Right lobe of liver (tissue), 6 donors: ENCODE measurements around the gene SLC30A2. TPM values are rescaled to one million over a fixed set of nuclear protein-coding genes. Genes with fewer than 3 reads are reported as not detected.

Experiments used
- ATAC-seq, 4 donors: fragments of 200-7000 bp; cut with Tn5 transposase; one replicate each; pipeline ENCODE4 v1.9.1; 2020; ENCODE audit warnings: mild to moderate bottlenecking in 4 of 4, moderate library complexity in 4 of 4
- DNase-seq, 3 donors: peaks; one replicate each; pipeline ENCODE4 v3.0.0-alpha.2; 2020
- H3K27ac ChIP-seq, 3 donors: fragments of 200-600 bp; one replicate each; pipeline ENCODE4 v1.8.0; 2022
- H3K27me3 ChIP-seq, 2 donors: fragments of 200-600 bp; one replicate each; pipeline ENCODE4 v1.8.0; 2022
- H3K36me3 ChIP-seq, 4 donors: fragments of 200-600 bp; sonication (generic) in 1 of 4; one replicate each; pipeline versions ENCODE4 v1.5.1 to v1.8.0; 2017 to 2022; ENCODE audit warnings: control low read depth in 1 of 4
- H3K4me1 ChIP-seq, 4 donors: fragments of 200-600 bp; sonication (generic) in 1 of 4; one replicate each; pipeline versions ENCODE4 v1.5.1 to v1.8.0; 2017 to 2022; ENCODE audit warnings: control low read depth in 1 of 4
- H3K4me3 ChIP-seq, 3 donors: fragments of 200-600 bp; one replicate each; pipeline ENCODE4 v1.8.0; 2022
- H3K9me3 ChIP-seq, 4 donors: fragments of 200-600 bp; sonication (generic) in 1 of 4; one replicate each; pipeline versions ENCODE4 v1.5.1 to v1.8.0; 2017 to 2022; ENCODE audit warnings: control low read depth in 1 of 4
- POLR2A ChIP-seq: fragments of 450-650 bp; IDR thresholded peaks from one replicate; pipeline ENCODE4 v1.6.1; 2017; ENCODE audit warnings: antibody characterized with exemption, mild to moderate bottlenecking
- WGBS: methylation state at CpG from one replicate; pipeline ENCODE4 v1.1.6; 2018; ENCODE audit warnings: low coverage, low lambda C conversion rate; ENCODE audit not compliant: insufficient coverage; ENCODE audit errors: missing lambda C conversion rate; 5-methylcytosine and 5-hydroxymethylcytosine counted together
- intact Hi-C, 2 donors: fragments of 100-400 bp; cut with DNase I; formaldehyde crosslinking; loops; one replicate each; pipeline versions ENCODE4 v1.11.2 to v1.14.1; 2022
- total RNA-seq, 6 experiments: library from RNA; depleted of rRNA in 2 of 6; stranded (reverse); fragments of >200 nt in 2 of 6; fragmentation: NEBNext Ultra II Directional in 3 of 6; extraction: Animal tissue kit (Norgen Biotek cat#: 25700) in 3 of 6; gene quantifications; one replicate each; pipeline versions ENCODE4 v1.1.0 to v1.2.4, GENCODE V29; 2016 to 2023
- TF ChIP-seq, protein P1 (sequence below), 4 donors: fragments of 200-600 bp in 3 of 4; fragments of 450-650 bp in 1 of 4; IDR thresholded peaks; one replicate each; pipeline versions ENCODE4 v1.5.1 to v1.8.0; 2016 to 2022; ENCODE audit warnings: antibody characterized with exemption in 4 of 4, mild to moderate bottlenecking in 2 of 4
- donor health status: DM: no; HTN: yes; CAD: no.
- donor health status: DM: no; HTN: no; CAD: no.
- donor health status: DM: no; HTN: no; CAD: no.
- donor health status: DM: no; HTN: yes; CAD: no.
- donor health status: DM: no; HTN: yes; CAD: no.

Gene SLC30A2
- total RNA-seq, 6 experiments from 2014 or later, result 0.07 to 0.31 (median 0.22) TPM; not detected in 1

DNA sequence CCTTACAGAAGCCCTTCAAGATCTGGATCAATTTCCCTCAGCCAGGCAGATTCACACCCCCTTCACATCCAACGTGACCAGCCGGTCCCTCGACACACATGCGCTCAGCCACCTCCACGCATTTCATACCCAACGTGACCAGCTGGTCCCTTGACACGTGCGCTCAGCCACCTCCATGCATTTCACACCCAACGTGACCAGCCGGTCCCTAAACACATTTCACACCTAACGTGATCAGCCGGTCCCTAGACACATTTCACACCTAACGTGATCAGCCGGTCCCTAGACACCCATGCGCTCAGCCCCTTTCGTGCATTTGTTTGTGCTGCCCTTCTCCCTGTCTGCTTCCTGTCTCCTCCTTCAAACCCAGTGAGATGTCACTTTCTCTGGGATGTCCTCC is 39.2 kb downstream of the SLC30A2 start:
- DNase-seq, result no peak
- TF ChIP-seq, protein P1, sequence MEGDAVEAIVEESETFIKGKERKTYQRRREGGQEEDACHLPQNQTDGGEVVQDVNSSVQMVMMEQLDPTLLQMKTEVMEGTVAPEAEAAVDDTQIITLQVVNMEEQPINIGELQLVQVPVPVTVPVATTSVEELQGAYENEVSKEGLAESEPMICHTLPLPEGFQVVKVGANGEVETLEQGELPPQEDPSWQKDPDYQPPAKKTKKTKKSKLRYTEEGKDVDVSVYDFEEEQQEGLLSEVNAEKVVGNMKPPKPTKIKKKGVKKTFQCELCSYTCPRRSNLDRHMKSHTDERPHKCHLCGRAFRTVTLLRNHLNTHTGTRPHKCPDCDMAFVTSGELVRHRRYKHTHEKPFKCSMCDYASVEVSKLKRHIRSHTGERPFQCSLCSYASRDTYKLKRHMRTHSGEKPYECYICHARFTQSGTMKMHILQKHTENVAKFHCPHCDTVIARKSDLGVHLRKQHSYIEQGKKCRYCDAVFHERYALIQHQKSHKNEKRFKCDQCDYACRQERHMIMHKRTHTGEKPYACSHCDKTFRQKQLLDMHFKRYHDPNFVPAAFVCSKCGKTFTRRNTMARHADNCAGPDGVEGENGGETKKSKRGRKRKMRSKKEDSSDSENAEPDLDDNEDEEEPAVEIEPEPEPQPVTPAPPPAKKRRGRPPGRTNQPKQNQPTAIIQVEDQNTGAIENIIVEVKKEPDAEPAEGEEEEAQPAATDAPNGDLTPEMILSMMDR (IDR thresholded peaks at IDR 0.05), result no peak
- H3K4me3 ChIP-seq, result no peak overlapping the region
- no peaks in the 10 kb centered on the region for H3K4me1 ChIP-seq
- 90% methylated on average over 15 of the region's 16 CpGs for whole genome bisulfite sequencing
- intact Hi-C loops, result no loop called here
- H3K36me3 ChIP-seq, result no peaks in the 10 kb centered on the region
- H3K27me3 ChIP-seq, result no peaks in the 10 kb centered on the region
- no peak overlapping the region for H3K27ac ChIP-seq
- no peaks in the 10 kb centered on the region for H3K9me3 ChIP-seq
- no peak for ATAC-seq

DNA sequence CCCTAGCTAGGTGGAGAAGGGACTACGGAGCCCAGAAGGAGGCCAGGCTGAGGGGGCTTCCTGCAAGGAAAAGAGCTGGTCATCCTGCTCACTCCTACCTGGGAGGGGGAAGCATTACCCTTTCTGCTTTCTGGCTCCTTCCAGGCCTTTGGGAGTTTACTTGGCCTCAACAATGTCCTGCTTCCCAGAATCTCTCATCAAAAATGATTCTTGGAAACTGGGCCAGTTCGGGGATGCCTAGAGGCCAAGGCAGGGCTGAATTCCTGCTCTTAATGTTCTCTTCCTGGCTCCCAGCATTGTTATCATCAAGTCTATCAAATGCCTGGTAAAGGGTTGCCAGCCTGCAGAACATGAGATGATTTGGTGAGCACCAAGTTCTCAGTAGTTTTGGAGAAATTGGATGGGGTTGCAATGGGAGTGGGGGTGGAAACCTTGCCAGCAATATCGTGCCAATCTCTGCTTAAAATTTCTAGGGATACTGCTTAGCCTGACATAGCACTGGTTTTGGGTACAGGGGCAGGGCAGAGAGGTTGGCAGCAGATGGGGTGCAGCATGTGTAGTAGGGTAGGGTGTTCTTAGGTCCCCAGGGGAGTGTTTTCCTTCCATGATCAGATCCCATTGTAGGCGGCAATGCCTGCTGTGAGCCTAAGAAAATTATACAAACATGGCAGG is 40.3 kb downstream of the SLC30A2 start:
- TF ChIP-seq, protein P1 (IDR thresholded peaks at IDR 0.05), result no peak
- TF ChIP-seq POLR2A, result no peak
- Histone ChIP-seq H3K36me3 (no peaks in the 10 kb centered on the region), H3K4me3 (no peak overlapping the region), H3K27me3 (no peaks in the 10 kb centered on the region), H3K4me1 (no peaks in the 10 kb centered on the region), H3K9me3 (no peaks in the 10 kb centered on the region), H3K27ac (no peak overlapping the region)
- 72% methylated on average over 4 of the region's 4 CpGs for WGBS
- DNase-seq, result no peak
- intact Hi-C loops, result no loop called here
- no peak for ATAC-seq

DNA sequence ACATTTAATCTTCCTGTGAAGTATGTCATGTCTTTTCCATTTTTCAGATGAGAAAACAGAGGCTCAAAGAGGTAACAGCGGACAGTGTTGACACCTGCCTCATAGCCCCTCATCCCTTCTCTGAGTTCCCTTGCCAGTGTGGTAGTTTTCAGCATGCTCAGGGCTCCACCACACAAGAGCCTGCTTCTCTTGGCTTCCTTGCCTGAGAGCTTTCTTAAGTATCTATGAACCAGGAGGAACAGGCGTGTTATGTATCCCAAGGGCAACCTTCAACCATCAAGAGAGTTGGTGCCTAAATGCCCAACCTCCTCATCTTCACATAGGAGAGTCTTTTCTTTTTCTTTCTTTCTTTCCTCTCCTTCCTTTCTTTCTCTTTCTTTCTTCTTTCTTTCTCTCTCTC is 42.2 kb downstream of the SLC30A2 start:
- intact Hi-C loops, result loop anchor here in 1 of 2 donors (5.0 kb wide), 1 partner anchor 106 kb away; no protein-coding TSS in a partner anchor
- no peak overlapping the region for H3K27ac ChIP-seq
- ATAC-seq (no peak), DNase-seq (no peak)
- TF ChIP-seq, protein P1 (IDR thresholded peaks at IDR 0.05), result no peak
- no peak for TF ChIP-seq POLR2A
- H3K36me3 ChIP-seq, result no peaks in the 10 kb centered on the region
- no peak overlapping the region for H3K4me3 ChIP-seq
- H3K9me3 ChIP-seq, result no peaks in the 10 kb centered on the region
- WGBS, result 83% methylated on average over 2 of the region's 2 CpGs
- H3K27me3 ChIP-seq, result no peaks in the 10 kb centered on the region
- H3K4me1 ChIP-seq, result no peaks in the 10 kb centered on the region

DNA sequence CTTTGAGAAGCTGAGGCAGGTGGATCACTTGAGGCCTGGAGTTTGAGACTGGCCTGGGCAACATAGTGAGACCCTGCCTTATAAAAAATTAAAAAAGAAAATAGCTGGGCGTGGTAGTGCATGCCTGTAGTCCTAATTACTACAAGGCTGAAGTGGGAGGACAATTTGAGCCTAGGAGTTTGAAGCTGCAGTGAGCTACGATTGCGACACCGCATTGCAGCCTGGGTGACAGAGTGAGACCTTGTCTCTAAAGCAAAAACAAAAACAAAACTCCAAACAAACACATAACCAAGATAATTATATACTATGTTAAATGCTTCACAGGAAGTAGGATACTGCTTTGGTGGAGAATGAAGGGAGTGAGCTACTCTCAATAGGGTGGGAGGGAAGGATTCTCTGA is 42.7 kb downstream of the SLC30A2 start:
- intact Hi-C loops, result loop anchor here in 1 of 2 donors (5.0 kb wide), 1 partner anchor 106 kb away; no protein-coding TSS in a partner anchor
- no peaks in the 10 kb centered on the region for H3K9me3 ChIP-seq
- no peak for DNase-seq
- no peak overlapping the region for H3K27ac ChIP-seq
- 66% methylated on average over 4 of the region's 4 CpGs for WGBS
- no peak for TF ChIP-seq POLR2A
- TF ChIP-seq, protein P1 (IDR thresholded peaks at IDR 0.05), result no peak
- ATAC-seq, result no peak
- H3K4me1 ChIP-seq, result peaks cover 0 to 5% (median 0%) of the 10 kb centered on the region in 4 donors
- H3K36me3 ChIP-seq, result no peaks in the 10 kb centered on the region
- H3K4me3 ChIP-seq, result no peak overlapping the region
- no peaks in the 10 kb centered on the region for H3K27me3 ChIP-seq
